Hematopoietic multipotent progenitor cell treated with erythropoietin and hydrocortisone succinate and interleukin-3 and kit ligand, for 8 days (in vitro differentiated cells): ENCODE data around the gene CES4A.
"Not testable (repeated sequence)": the region's sequence is repeated elsewhere in the genome, so short reads cannot be mapped to it uniquely, and the experiment has no call there.

Experiments used
- DNase-seq: peaks from one replicate; pipeline ENCODE4 v3.0.0-alpha.2; 2015

CES4A gene

GRCh38 chr16:66993558-66993957 is 5.2 kb downstream of the CES4A start:
- not testable (repeated sequence) for DNase-seq

DNA sequence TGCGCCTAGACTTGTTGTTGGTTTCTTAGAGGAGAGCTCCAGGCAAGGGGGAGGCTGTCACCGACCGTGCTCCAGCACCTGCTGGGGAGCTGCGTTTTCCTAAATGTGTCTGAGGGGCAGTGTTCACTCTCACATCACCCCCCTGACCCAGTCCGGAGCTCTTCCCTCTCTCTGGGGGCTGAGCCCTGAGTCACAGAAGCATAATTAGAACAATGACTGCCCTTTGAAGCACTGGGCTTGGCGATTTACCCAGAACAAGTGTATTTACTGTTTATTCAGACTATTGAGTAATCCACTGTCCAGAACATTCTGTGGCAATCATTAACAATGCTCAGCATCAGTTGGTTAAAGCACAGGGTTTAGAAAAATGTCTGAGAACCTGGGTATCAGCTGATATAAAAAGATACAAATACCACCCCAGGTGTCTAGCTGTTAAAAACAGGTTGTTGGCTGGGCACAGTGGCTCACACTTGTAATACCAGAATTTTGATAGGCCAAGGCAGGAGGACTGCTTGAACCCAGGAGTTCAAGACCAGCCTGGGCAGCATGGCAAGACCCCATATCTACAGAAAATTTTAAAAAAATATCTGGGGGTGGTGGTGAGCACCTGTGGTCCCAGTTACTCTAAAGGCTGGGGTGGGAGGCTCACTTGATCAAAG is 8.1 kb downstream of the CES4A start:
- DNase-seq, result no peak

DNA sequence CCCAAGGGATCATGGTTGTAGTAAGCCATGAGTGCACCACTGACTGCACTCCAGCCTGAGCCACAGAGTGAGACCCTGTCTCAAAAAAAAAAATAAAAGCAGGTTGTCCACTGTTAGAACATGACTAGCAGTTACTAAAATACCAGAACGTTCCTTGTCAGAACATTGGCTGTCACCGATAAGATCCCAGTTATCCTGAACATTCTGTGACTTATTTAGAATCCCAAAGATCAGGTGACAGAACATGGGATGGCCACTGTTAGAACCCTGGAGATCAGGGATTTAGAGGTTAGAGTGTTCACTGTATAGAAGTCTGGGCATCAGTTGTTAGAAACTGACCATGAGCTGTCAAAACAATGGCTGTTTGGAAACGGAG is 8.6 kb downstream of the CES4A start:
- DNase-seq, result no peak

DNA sequence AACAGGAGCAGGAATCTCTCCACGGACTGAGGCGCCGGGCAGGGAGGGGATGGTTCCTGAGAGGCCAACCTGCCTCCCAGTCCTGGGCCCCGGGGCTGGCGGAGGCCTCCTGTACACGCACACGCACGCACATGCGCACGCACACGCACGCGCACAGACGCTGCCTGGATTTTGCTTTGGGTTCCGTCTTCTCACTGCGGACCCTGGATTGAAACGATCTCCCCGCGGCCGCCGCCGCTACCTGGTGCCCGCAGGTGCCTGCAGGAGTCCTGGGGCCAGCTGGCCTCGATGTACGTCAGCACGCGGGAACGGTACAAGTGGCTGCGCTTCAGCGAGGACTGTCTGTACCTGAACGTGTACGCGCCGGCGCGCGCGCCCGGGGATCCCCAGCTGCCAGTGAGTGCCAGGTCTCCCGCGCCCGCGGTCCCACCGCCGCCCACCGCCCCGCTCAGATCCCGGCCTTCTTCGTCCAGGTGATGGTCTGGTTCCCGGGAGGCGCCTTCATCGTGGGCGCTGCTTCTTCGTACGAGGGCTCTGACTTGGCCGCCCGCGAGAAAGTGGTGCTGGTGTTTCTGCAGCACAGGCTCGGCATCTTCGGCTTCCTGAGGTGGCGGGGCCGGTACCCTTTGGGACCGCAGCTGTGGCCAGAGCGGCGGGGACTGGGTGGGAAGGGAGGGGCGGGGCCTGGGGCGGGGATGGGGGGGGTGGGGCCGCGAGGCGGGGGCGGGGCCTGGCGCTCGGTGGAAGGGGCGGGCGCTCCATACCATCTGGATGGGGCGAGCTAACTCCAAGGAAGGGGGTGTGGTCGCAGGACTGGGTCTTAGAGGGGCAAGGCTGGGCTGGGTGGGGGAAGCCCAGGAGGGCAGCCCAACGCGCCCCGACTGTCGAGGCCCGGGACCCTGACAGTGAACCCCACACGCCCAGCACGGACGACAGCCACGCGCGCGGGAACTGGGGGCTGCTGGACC is 12.3 kb downstream of the CES4A start:
- no peak for DNase-seq

GRCh38 chr16:67001726-67002125 is 13.3 kb downstream of the CES4A start:
- no peak for DNase-seq

DNA sequence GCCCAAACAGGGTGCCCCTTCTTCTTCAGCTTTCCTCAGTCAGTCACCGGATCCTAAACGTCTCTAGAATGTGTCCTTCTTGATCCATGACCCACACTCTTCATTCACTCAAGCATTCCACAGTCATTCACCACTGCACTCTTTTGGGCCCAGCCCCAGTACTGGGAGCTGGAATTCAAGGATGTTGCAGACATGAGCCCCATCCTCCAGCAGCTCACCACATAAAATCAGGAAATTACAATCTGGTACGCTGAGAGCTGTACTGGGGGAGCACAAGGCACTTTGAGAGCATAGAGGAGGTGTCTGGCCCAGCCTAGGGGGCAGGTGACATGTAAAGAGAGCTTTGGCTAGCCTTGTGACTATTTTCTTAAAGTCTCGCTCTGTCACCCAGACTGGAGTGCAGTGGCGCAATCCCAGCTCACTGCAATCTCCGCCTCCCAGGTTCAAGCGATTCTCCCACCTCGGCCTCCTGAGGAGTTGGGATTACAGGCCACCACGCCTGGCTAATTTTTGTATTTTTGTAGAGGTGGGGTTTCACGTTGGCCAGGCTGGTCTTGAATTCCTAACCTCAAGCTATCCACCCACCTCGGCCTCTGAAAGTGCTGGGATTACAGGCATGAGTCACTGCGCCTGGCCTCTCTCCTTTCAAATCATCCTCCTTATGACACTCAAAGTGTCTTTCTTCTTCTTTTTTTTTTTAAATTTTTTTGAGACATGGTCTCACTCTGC is 18.7 kb downstream of the CES4A start:
- DNase-seq, result no peak

GRCh38 chr16:67009158-67009557 is 20.8 kb downstream of the CES4A start:
- no peak for DNase-seq

- DNase-seq, result no peak
Measured at GRCh38 chr16:67011274-67011673, 22.9 kb downstream of the CES4A start.

- no peak for DNase-seq
Measured at GRCh38 chr16:67013233-67013822, 24.9 kb downstream of the CES4A start.

DNA sequence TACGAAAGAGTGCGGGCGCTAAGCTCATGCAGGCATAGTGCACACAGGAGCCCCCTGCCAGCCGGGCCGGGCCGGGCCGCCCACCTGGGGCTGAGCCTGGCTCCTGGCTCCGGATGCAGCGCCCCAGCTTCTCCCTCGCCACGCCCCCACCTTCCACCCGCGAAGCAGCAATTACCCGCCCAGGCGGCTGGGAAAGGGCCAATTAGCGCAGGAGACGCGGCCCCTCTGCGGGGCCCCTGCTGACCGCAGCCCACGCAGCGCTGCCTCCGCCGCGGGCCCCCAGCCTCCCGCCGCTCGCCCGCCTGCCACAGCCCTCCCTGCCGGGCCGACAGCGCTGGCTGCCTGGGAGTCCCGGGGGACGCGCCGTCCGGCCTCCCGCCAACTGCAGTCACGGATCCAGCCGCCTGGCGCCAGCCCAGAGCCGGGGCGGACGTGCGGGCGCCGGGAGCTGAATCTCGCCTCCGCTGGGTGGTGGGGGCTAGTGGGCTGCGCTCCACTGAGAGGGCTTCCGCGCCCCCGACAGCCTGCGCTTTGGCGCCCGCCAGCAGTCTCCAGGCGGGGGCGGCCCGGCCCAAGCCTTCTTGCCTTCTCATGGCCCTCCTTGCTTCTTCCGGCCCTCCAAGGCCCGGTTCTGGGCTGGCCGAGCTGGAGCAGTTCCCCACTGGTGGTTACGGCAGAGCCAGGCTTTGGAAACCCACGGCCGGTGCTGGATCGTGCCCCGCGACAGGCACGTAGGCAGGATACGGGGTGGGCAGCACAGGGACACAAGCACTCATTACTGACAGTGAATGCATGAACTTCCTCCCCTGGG is 25.6 kb downstream of the CES4A start:
- DNase-seq, result peak; percentile 14

DNA sequence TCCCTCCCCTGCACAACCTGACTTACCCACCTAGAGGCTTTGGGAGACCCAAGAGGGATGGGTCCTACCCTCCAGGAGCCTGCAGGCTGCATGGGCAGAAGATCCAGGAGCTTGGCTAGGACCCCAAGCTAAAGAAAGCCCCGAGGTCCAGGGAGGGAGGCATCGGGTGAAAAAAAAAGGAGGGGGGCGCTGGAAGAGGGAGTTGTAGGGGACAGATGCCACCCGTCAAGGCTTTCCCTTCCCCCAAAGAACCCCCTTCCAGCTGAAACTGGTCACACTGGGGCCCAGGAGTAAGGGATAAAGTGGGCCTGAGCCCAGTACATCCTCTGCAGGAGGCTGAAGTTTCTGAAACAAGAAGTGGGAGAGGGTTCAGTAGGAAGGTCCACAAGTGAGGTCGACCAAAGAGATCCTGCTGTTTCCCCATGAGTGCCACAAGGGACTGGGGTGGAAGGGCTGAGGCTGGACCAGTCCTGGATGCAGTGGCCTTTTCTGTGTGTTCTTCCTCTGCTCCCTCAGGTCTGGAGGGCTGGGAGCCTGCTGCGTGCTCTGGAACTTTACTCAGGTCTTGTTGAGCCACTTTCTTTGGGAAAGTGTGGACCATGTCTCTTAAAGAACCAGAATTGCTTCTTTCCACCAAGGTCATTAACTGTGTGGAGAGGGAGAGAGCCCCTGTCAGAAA is 26.4 kb downstream of the CES4A start:
- no peak for DNase-seq

GRCh38 chr16:67015313-67015731 is 26.9 kb downstream of the CES4A start:
- DNase-seq, result peak; percentile 13

- no peak for DNase-seq
Measured at GRCh38 chr16:67016143-67016542, 27.8 kb downstream of the CES4A start.

DNA sequence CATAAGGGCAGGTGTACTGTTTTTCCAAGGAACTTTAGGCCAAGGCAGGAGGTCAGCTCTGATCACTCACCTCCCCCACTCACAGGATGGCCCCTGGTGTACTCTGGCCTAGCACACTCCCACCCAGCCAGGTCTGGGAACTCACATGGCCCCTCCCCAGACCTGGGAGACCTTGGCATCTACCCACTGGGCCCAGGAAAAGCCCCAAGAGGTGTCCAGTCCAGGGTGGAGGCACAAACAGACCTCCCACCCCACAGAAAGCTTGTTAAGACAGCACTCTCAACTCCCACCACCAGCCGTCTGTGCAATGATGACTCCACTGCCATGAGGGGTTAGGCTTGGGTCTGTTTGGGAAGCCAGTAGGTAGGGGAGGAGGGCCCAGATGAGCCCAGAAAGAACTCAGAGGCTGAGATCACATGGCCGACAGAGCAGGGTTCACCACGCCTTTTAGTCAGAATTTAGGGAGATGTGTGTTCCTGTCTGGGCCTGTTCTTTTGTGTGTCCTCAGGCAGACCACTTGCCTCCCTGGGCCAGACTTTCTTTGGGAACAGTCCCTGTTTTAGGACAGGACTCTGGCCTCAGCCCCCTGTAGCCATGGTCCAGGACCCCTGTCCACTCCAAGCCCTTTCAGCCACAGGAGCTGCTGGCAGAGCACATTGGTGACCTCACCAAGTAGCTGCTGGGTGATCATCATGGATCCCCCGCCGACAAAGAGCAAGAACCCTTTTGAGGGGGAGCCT is 28.5 kb downstream of the CES4A start:
- no peak for DNase-seq

DNA sequence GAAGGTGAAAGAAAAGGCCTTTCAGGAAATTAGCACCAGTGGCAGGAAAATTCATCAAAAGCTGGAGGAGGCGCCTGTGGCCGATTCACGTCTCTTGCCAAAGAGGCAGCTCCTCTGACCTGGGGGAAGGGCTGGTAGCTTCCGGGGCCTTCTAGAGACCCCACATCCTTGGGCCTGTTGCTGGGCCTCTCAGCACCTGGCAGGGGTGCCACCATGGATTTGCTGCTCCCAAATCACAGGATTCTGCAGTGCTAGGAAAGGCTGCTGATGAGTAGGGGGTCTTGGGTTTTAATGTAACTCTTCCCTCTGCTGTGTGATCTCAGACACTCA is 29.0 kb downstream of the CES4A start:
- DNase-seq, result no peak

DNA sequence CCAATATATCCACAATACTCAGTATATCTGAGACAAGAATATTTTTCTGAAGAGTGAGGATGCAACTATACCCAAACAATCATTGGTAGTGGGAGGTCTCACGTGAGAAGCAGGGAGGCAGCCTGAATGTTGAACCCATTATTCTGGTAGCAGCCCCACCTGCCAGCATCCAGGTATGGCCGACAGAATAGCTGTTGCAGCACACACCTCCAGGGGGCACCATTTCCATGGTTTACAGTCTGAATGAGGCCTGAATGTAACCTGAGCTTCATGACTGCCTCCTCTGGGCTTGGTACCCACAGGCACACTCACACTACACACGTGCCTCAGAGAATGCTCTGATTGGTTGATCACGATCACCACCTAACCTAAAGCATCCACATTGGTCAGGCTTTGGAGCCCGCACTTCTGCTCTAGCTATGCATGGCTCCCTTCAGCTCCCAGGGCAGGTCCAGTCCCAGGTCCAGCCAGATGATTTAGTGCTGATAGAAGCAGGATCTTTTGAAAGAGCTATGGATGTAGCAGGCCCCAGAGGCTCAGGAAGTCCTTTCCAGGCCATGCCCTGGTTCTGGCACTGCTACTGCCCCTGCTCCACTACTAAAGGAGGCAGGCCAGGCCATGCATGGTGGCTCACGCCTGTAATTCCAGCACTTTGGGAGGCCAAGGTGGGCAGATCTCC is 29.6 kb downstream of the CES4A start:
- DNase-seq, result peak; percentile 84

GRCh38 chr16:67019171-67019570 is 30.8 kb downstream of the CES4A start:
- no peak for DNase-seq

GRCh38 chr16:67021321-67021720 is 32.9 kb downstream of the CES4A start:
- DNase-seq, result no peak

GRCh38 chr16:67022531-67023214 is 34.3 kb downstream of the CES4A start:
- no peak for DNase-seq

DNA sequence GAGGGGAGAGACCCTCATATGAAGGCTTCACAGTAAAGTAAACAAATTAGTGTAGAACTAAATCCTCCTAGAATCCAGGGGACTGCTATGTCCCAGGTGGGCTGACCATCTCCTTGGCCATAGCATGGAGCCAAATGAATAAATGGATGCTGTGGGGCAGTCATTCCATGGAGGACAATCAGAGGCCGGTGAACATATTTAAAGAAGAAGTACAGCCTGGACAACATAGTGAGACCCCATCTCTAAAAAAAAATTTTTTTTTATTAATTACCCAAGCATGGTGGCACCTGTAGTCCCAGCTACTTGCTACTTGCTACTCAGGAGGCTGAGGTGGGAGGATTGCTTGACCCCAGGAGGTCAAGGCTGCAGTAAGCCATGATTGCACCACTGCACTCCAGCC is 35.3 kb downstream of the CES4A start:
- DNase-seq, result no peak
